ENCODE results near the gene SHISA6.
A peak's percentile ranks its signal among the peaks of the same experiment; 100 is the strongest.

The SHISA6 gene

GRCh38 chr17:11388054-11388453 lies 147.0 kb downstream of the SHISA6 start:
- no peak for TF ChIP-seq EZH2 (IDR thresholded peaks at IDR 0.05; ENCODE audit: borderline replicate concordance, low read length)
- TF ChIP-seq, protein P1, sequence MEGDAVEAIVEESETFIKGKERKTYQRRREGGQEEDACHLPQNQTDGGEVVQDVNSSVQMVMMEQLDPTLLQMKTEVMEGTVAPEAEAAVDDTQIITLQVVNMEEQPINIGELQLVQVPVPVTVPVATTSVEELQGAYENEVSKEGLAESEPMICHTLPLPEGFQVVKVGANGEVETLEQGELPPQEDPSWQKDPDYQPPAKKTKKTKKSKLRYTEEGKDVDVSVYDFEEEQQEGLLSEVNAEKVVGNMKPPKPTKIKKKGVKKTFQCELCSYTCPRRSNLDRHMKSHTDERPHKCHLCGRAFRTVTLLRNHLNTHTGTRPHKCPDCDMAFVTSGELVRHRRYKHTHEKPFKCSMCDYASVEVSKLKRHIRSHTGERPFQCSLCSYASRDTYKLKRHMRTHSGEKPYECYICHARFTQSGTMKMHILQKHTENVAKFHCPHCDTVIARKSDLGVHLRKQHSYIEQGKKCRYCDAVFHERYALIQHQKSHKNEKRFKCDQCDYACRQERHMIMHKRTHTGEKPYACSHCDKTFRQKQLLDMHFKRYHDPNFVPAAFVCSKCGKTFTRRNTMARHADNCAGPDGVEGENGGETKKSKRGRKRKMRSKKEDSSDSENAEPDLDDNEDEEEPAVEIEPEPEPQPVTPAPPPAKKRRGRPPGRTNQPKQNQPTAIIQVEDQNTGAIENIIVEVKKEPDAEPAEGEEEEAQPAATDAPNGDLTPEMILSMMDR (IDR thresholded peaks at IDR 0.05; ENCODE audit: low read length) = no peak
- Histone ChIP-seq H4K20me1 (ENCODE audit: insufficient read depth, low read length) (no peaks in the 10 kb centered on the region), H3K9me3 (ENCODE audit: low read length) (no peaks in the 10 kb centered on the region)

DNA sequence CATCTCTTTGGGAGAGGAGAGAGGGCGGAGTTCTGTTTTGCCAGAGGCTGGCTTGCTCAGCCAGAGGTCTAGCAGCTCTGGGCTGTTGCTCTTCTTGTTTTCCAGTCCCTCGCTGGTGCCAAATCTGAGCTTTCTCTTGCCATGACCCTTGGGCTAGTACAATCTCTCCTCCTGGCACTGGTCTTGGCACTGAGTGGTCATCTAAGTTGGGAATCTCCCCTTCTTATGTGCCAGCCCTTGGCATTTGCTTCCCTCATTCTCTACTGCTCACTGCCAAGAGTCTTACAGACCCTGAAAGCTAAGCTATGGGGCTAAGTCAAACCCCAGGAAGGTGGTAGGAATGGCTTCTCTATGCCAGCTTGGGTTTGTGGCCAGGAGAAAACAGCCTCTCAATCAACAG lies 148.6 kb downstream of the SHISA6 start:
- H3K4me3 ChIP-seq (ENCODE audit: low read depth, low read length, poor library complexity, severe bottlenecking) = no peak overlapping the region
- TF ChIP-seq EZH2 (IDR thresholded peaks at IDR 0.05; ENCODE audit: borderline replicate concordance, low read length) = no peak
- TF ChIP-seq, protein P1 (IDR thresholded peaks at IDR 0.05; ENCODE audit: low read length) = no peak
- H3K4me1 ChIP-seq (ENCODE audit: insufficient read depth, low read length, severe bottlenecking) = no peaks in the 10 kb centered on the region
- H2AFZ ChIP-seq (ENCODE audit: low read length) = no peak overlapping the region
- H3K9ac ChIP-seq (ENCODE audit: low read length) = no peak overlapping the region
- no peaks in the 10 kb centered on the region for H4K20me1 ChIP-seq (ENCODE audit: insufficient read depth, low read length)
- H3K27ac ChIP-seq (ENCODE audit: low read depth, low read length, poor library complexity, severe bottlenecking) = no peak overlapping the region
- no peaks in the 10 kb centered on the region for H3K79me2 ChIP-seq (ENCODE audit: insufficient read depth, low read length)
- H3K4me2 ChIP-seq (ENCODE audit: low read length) = no peak overlapping the region
- no peaks in the 10 kb centered on the region for H3K9me2 ChIP-seq (ENCODE audit: low read depth, low read length)
- no peaks in the 10 kb centered on the region for H3K9me3 ChIP-seq (ENCODE audit: low read length)
- H3K36me3 ChIP-seq (ENCODE audit: insufficient read depth, low read length) = no peaks in the 10 kb centered on the region
- H3K27me3 ChIP-seq (ENCODE audit: insufficient read depth, low read length) = no peaks in the 10 kb centered on the region
- H3F3A ChIP-seq (ENCODE audit: insufficient read depth, low read length) = no peaks in the 10 kb centered on the region

More at GRCh38 chr17:11388054-11388453, 147.0 kb downstream of the SHISA6 start:
- no peaks in the 10 kb centered on the region for H3K79me2 ChIP-seq (ENCODE audit: insufficient read depth, low read length)
- H3K4me1 ChIP-seq (ENCODE audit: insufficient read depth, low read length, severe bottlenecking) = no peaks in the 10 kb centered on the region
- H3K27ac ChIP-seq (ENCODE audit: low read depth, low read length, poor library complexity, severe bottlenecking) = no peak overlapping the region
- no peaks in the 10 kb centered on the region for H3K36me3 ChIP-seq (ENCODE audit: insufficient read depth, low read length)
- no peak overlapping the region for H3K4me2 ChIP-seq (ENCODE audit: low read length)
- no peaks in the 10 kb centered on the region for H3K9me2 ChIP-seq (ENCODE audit: low read depth, low read length)
- no peak overlapping the region for H2AFZ ChIP-seq (ENCODE audit: low read length)
- H3K9ac ChIP-seq (ENCODE audit: low read length) = no peak overlapping the region
- no peak overlapping the region for H3K4me3 ChIP-seq (ENCODE audit: low read depth, low read length, poor library complexity, severe bottlenecking)
- no peaks in the 10 kb centered on the region for H3K27me3 ChIP-seq (ENCODE audit: insufficient read depth, low read length)
- no peaks in the 10 kb centered on the region for H3F3A ChIP-seq (ENCODE audit: insufficient read depth, low read length)

DNA sequence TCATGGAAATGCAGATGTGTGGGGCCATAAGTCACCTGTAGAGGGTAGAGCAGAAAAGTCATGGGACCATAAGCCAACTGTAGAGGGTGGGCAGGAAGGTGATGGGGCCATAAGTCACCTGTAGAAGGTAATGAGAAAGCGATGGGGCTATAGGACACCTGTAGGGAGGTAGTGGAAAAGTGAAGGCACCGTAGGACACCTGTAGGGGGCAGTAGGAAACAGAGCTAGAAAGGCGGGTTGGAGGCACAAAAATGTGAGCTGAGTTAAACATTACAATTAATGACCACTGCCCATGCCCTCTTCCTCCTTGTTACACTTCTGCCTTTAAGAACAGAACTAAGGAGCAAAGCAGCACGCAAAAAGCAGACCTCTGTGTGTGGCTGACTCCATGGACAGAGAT lies 150.1 kb downstream of the SHISA6 start:
- H3K79me2 ChIP-seq (ENCODE audit: insufficient read depth, low read length) = no peaks in the 10 kb centered on the region
- H3K4me1 ChIP-seq (ENCODE audit: insufficient read depth, low read length, severe bottlenecking) = no peaks in the 10 kb centered on the region
- TF ChIP-seq EZH2 (IDR thresholded peaks at IDR 0.05; ENCODE audit: borderline replicate concordance, low read length) = no peak
- TF ChIP-seq, protein P1 (IDR thresholded peaks at IDR 0.05; ENCODE audit: low read length) = peak; percentile 25; the same call in 1 of the 2 replicates
- no peaks in the 10 kb centered on the region for H3K9me3 ChIP-seq (ENCODE audit: low read length)
- H3K9ac ChIP-seq (ENCODE audit: low read length) = no peak overlapping the region
- no peaks in the 10 kb centered on the region for H3F3A ChIP-seq (ENCODE audit: insufficient read depth, low read length)
- H3K27me3 ChIP-seq (ENCODE audit: insufficient read depth, low read length) = no peaks in the 10 kb centered on the region
- H3K36me3 ChIP-seq (ENCODE audit: insufficient read depth, low read length) = no peaks in the 10 kb centered on the region
- H3K9me2 ChIP-seq (ENCODE audit: low read depth, low read length) = no peaks in the 10 kb centered on the region
- no peaks in the 10 kb centered on the region for H4K20me1 ChIP-seq (ENCODE audit: insufficient read depth, low read length)
- H3K4me3 ChIP-seq (ENCODE audit: low read depth, low read length, poor library complexity, severe bottlenecking) = no peak overlapping the region
- no peak overlapping the region for H3K27ac ChIP-seq (ENCODE audit: low read depth, low read length, poor library complexity, severe bottlenecking)
- H3K4me2 ChIP-seq (ENCODE audit: low read length) = no peak overlapping the region
- H2AFZ ChIP-seq (ENCODE audit: low read length) = no peak overlapping the region
